Measurements from ENCODE around the gene NUP98. TPM values are rescaled to one million over a fixed set of nuclear protein-coding genes. Genes with fewer than 3 reads are reported as not detected.

Gene NUP98
- total and polyA plus RNA-seq, 2 of the 13 experiments (the other 11 are each of a cell fraction or from before 2014, with no cell fraction given) = 76.6 to 85.3 TPM

GRCh38 chr11:3807909-3808860 is 10.8 kb upstream of the NUP98 start, which contains the start of gene PGAP2 (continued):
- peak; percentile 46 for TF ChIP-seq SMC3 (IDR thresholded peaks at IDR 0.05; ENCODE audit: low read length)
- TF ChIP-seq POLR2AphosphoS5 (IDR thresholded peaks at IDR 0.05; ENCODE audit: low read depth, low read length) = peak; percentile 62
- TF ChIP-seq ZNF672 (CRISPR knock-in tag; IDR thresholded peaks at IDR 0.05) = no peak
- TF ChIP-seq ZNF34 (CRISPR knock-in tag; IDR thresholded peaks at IDR 0.05; ENCODE audit: borderline replicate concordance) = no peak
- TF ChIP-seq ZFP37 (CRISPR knock-in tag; IDR thresholded peaks at IDR 0.05; ENCODE audit: borderline replicate concordance) = no peak
- TF ChIP-seq ZSCAN12 (CRISPR knock-in tag; IDR thresholded peaks at IDR 0.05) = no peak
- 0 out of 2 replicates have a peak, but pooled peaks have one; percentile 34 for TF ChIP-seq REL (CRISPR knock-in tag; conservative IDR thresholded peaks at IDR 0.05)
- TF ChIP-seq ZBTB37 (CRISPR knock-in tag; IDR thresholded peaks at IDR 0.05) = no peak
- TF ChIP-seq ZZZ3 (CRISPR knock-in tag; IDR thresholded peaks at IDR 0.05; ENCODE audit: borderline replicate concordance) = no peak
- no peak; the same call in 1 of the 2 replicates for TF ChIP-seq ZMYM4 (CRISPR knock-in tag; IDR thresholded peaks at IDR 0.05)
- TF ChIP-seq PHF20 (CRISPR knock-in tag; IDR thresholded peaks at IDR 0.05) = 0 out of 2 replicates have a peak, but pooled peaks have one; percentile 40
- TF ChIP-seq ZNF710 (CRISPR knock-in tag; IDR thresholded peaks at IDR 0.05; ENCODE audit: borderline replicate concordance) = no peak
- no peak for TF ChIP-seq JUNB (CRISPR knock-in tag; IDR thresholded peaks at IDR 0.05; ENCODE audit: borderline replicate concordance)
- TF ChIP-seq MEF2D (CRISPR knock-in tag; IDR thresholded peaks at IDR 0.05) = no peak
- TF ChIP-seq FIP1L1 (IDR thresholded peaks at IDR 0.05; ENCODE audit: borderline replicate concordance, insufficient read depth, low read depth, low read length) = no peak
- TF ChIP-seq HMGXB4 (CRISPR knock-in tag; IDR thresholded peaks at IDR 0.05; ENCODE audit: borderline replicate concordance in 1 of 2, low read depth in 1 of 2) = peak; percentile 50 to 56; a peak in 3 of 4 replicates
- TF ChIP-seq SOX5 (CRISPR knock-in tag; IDR thresholded peaks at IDR 0.05; ENCODE audit: borderline replicate concordance) = no peak; the same call in 1 of the 2 replicates
- TF ChIP-seq ZBTB8A (CRISPR knock-in tag; IDR thresholded peaks at IDR 0.05; ENCODE audit: borderline replicate concordance, low read depth) = no peak
- no peak for TF ChIP-seq TP53 (CRISPR knock-in tag; conservative IDR thresholded peaks at IDR 0.05)
- TF ChIP-seq MLX (CRISPR knock-in tag; IDR thresholded peaks at IDR 0.05) = no peak
- TF ChIP-seq KDM5B (CRISPR knock-in tag; IDR thresholded peaks at IDR 0.05; ENCODE audit: borderline replicate concordance) = no peak
- TF ChIP-seq RAD21 (CRISPR knock-in tag; IDR thresholded peaks at IDR 0.05) = peak; percentile 49
- no peak for TF ChIP-seq NCOR1 (IDR thresholded peaks at IDR 0.05; ENCODE audit: borderline replicate concordance, low read length)
